Osteoblast (primary cell): ENCODE data around the gene ACTC1. TPM values are rescaled to one million over a fixed set of nuclear protein-coding genes. Genes with fewer than 3 reads are reported as not detected.

Experiments
- DNase-seq: peaks from one replicate; pipeline ENCODE4 v3.0.0; 2011; ENCODE audit warnings: low spot score, mixed read lengths; ENCODE audit not compliant: insufficient read length; ENCODE audit errors: missing footprints
- H2AFZ ChIP-seq: 2 replicates; pipeline ENCODE4 v1.6.0; 2011; ENCODE audit warnings: mild to moderate bottlenecking, low read length
- H3K27ac ChIP-seq: 2 replicates; pipeline ENCODE4 v1.5.1; 2011; ENCODE audit warnings: mild to moderate bottlenecking, low read depth, low read length, moderate library complexity
- H3K27me3 ChIP-seq: 2 replicates; pipeline ENCODE4 v1.6.0; 2012; ENCODE audit warnings: mild to moderate bottlenecking, control low read depth, inconsistent platforms, low read length, moderate library complexity; ENCODE audit not compliant: insufficient read depth
- H3K36me3 ChIP-seq: 2 replicates; pipeline ENCODE4 v1.5.1; 2011; ENCODE audit warnings: mild to moderate bottlenecking, low read length, control low read depth, moderate library complexity; ENCODE audit not compliant: insufficient read depth
- H3K4me1 ChIP-seq: 2 replicates; pipeline ENCODE4 v1.5.1; 2011; ENCODE audit warnings: mild to moderate bottlenecking, low read length, control low read depth, moderate library complexity; ENCODE audit not compliant: insufficient read depth
- H3K4me2 ChIP-seq: 2 replicates; pipeline ENCODE4 v1.6.0; 2011; ENCODE audit warnings: mild to moderate bottlenecking, low read length; ENCODE audit not compliant: insufficient read depth
- H3K4me3 ChIP-seq: fragments of 200-600 bp; sonication (generic); 3 replicates; pipeline ENCODE4 v1.5.1; 2012; ENCODE audit warnings: mild to moderate bottlenecking, low read length, inconsistent platforms; ENCODE audit not compliant: insufficient read depth
- H3K79me2 ChIP-seq: 2 replicates; pipeline ENCODE4 v1.6.0; 2012; ENCODE audit warnings: mild to moderate bottlenecking, low read length, control low read depth, inconsistent platforms; ENCODE audit not compliant: insufficient read depth
- H3K9me3 ChIP-seq: 2 replicates; pipeline ENCODE4 v1.5.1; 2011; ENCODE audit warnings: low read depth, low read length, control low read depth
- H4K20me1 ChIP-seq: 2 replicates; pipeline ENCODE4 v1.6.0; 2012; ENCODE audit warnings: mild to moderate bottlenecking, low read length, control low read depth; ENCODE audit not compliant: insufficient read depth
- total RNA-seq: library from RNA; depleted of rRNA; stranded (reverse); fragments of >200 nt; gene quantifications from 2 replicates; pipeline ENCODE4 v1.2.3, GENCODE V29; 2012
- TF ChIP-seq, protein P1 (sequence below): IDR thresholded peaks from 2 replicates; pipeline ENCODE4 v1.5.1; 2011; ENCODE audit warnings: mild to moderate bottlenecking, low read depth, low read length, moderate library complexity; ENCODE audit errors: extremely low read depth

Gene ACTC1
- total RNA-seq, 1 donor = not detected

DNA sequence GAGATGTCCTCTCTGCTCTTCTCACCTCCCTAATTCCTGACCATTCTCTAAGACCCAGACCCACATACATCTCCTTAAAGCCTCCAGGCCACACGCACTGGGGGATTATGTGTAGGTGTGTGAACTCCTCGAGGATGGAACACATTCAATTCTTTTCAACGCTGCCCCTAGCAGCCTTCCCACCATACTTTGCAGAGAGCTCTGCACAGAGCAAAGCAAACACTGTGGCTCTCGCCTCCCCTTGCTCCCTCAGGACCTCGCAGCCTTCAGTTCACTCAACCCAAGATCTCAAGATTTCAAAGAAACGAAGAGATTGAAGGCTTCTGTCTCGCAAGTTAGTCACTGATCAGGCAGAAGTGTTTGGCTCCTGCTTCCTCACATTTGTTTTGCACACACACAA is 6.0 kb downstream of the ACTC1 start:
- H3K27ac ChIP-seq = no peak overlapping the region
- TF ChIP-seq, protein P1, sequence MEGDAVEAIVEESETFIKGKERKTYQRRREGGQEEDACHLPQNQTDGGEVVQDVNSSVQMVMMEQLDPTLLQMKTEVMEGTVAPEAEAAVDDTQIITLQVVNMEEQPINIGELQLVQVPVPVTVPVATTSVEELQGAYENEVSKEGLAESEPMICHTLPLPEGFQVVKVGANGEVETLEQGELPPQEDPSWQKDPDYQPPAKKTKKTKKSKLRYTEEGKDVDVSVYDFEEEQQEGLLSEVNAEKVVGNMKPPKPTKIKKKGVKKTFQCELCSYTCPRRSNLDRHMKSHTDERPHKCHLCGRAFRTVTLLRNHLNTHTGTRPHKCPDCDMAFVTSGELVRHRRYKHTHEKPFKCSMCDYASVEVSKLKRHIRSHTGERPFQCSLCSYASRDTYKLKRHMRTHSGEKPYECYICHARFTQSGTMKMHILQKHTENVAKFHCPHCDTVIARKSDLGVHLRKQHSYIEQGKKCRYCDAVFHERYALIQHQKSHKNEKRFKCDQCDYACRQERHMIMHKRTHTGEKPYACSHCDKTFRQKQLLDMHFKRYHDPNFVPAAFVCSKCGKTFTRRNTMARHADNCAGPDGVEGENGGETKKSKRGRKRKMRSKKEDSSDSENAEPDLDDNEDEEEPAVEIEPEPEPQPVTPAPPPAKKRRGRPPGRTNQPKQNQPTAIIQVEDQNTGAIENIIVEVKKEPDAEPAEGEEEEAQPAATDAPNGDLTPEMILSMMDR = no peak
- no peaks in the 10 kb centered on the region for H3K79me2 ChIP-seq
- no peak overlapping the region for H3K4me3 ChIP-seq
- no peaks in the 10 kb centered on the region for H3K4me1 ChIP-seq
- H3K27me3 ChIP-seq = peaks cover 53% of the 10 kb centered on the region
- H4K20me1 ChIP-seq = no peaks in the 10 kb centered on the region
- no peak overlapping the region for H2AFZ ChIP-seq
- no peak overlapping the region for H3K4me2 ChIP-seq
- no peaks in the 10 kb centered on the region for H3K36me3 ChIP-seq
- H3K9me3 ChIP-seq = no peaks in the 10 kb centered on the region
- DNase-seq = peak; percentile 6

DNA sequence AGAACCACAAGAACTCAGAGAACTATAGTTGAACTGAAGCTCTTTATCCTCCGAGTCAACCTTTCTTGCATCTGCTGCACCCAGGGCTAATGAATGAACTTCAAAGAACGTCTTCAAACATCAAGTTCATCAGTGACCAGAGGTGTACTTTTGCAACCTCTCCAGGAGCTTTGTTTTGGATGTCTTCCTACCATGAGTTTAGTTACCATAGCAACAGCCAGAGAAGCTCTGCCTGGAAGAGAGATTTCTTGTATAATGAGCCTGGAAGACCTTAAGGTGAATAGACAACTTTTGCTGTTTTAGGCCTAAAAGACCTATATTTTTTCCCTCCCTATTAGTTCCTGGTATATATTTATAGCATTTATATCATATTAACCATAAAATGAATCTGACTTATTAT is 9.1 kb downstream of the ACTC1 start:
- TF ChIP-seq, protein P1 = no peak
- Histone ChIP-seq H3K79me2 (no peaks in the 10 kb centered on the region), H3K9me3 (no peaks in the 10 kb centered on the region), H3K4me2 (no peak overlapping the region), H3K36me3 (no peaks in the 10 kb centered on the region), H3K27ac (no peak overlapping the region), H4K20me1 (no peaks in the 10 kb centered on the region), H3K4me3 (no peak overlapping the region), H2AFZ (no peak overlapping the region), H3K4me1 (no peaks in the 10 kb centered on the region), H3K27me3 (peaks cover 26% of the 10 kb centered on the region)
- no peak for DNase-seq

DNA sequence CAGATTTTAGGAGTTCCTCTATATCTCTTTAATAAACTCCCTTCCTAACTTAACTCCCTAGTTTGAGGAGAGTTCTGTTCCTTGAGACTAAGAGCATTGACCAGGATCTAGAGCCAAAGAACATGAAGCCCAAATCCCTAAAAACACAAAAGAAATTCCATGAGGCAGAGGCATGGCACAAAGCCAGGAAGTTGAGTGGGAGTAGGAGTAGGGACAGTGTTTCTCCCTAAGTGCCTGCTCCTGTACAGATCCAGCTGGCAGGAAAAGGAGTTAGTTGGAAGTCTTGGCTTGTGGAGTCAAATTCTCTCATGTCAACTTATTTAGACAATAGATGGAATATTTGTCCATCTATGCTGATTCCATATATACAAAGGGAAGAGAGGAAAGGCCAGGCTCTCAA is 11.4 kb downstream of the ACTC1 start:
- no peak overlapping the region for H2AFZ ChIP-seq
- no peaks in the 10 kb centered on the region for H3K9me3 ChIP-seq
- no peaks in the 10 kb centered on the region for H4K20me1 ChIP-seq
- peaks cover 8% of the 10 kb centered on the region for H3K27me3 ChIP-seq
- H3K36me3 ChIP-seq = no peaks in the 10 kb centered on the region
- no peak overlapping the region for H3K27ac ChIP-seq
- no peak overlapping the region for H3K4me3 ChIP-seq
- TF ChIP-seq, protein P1 = no peak
- H3K79me2 ChIP-seq = no peaks in the 10 kb centered on the region
- DNase-seq = no peak
- no peaks in the 10 kb centered on the region for H3K4me1 ChIP-seq
- no peak overlapping the region for H3K4me2 ChIP-seq

DNA sequence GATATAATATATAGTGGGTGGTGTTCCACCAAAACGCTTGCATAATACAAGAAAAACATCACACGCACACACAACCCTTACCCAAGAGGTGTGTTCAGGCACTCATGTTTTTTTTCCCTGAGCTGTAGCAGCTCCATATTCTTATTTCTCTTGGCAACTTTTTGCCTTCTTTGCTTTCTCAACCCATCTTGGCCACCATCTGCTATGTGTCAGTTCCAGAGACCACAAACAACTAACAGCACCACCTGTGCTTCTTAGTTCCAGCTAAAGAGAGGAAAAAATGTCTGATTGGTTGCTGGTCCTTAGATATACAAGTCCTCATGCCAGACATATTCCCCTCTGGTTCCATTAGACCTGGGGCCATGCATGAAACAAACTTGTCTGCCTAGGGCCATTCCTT is 11.9 kb downstream of the ACTC1 start:
- H3K27me3 ChIP-seq = peaks cover 8% of the 10 kb centered on the region
- TF ChIP-seq, protein P1 = no peak
- no peak for DNase-seq

More for the DNA sequence above, 11.9 kb downstream of the ACTC1 start:
- H3K27ac ChIP-seq = no peak overlapping the region
- no peak overlapping the region for H2AFZ ChIP-seq
- no peaks in the 10 kb centered on the region for H4K20me1 ChIP-seq
- H3K79me2 ChIP-seq = no peaks in the 10 kb centered on the region
- H3K36me3 ChIP-seq = no peaks in the 10 kb centered on the region
- H3K4me1 ChIP-seq = no peaks in the 10 kb centered on the region
- H3K4me3 ChIP-seq = no peak overlapping the region
- H3K4me2 ChIP-seq = no peak overlapping the region
- H3K9me3 ChIP-seq = no peaks in the 10 kb centered on the region
